Astrocyte (in vitro differentiated cells and primary cell): Measurements from ENCODE around the gene HJURP. TPM values are rescaled to one million over a fixed set of nuclear protein-coding genes. Genes with fewer than 3 reads are reported as not detected.

ENCODE experiments used
- DNase-seq: peaks from one replicate; pipeline ENCODE4 v3.0.0-alpha.2; 2010; ENCODE audit warnings: low read depth
- FAIRE-seq: peaks from 2 replicates; lab custom pipeline; 2011; peaks lifted over from hg19 to GRCh38; lab: Jason Lieb, UNC
- H2AFZ ChIP-seq: 2 replicates; pipeline ENCODE4 v1.6.0; 2012; ENCODE audit warnings: low read depth, low read length, inconsistent platforms
- H3K27ac ChIP-seq: 2 replicates; pipeline ENCODE4 v1.5.1; 2011; ENCODE audit warnings: low read depth, low read length, inconsistent platforms
- H3K27me3 ChIP-seq: 2 replicates; pipeline ENCODE4 v1.6.0; 2011; ENCODE audit warnings: low read length, inconsistent platforms; ENCODE audit not compliant: insufficient read depth
- H3K36me3 ChIP-seq: 2 replicates; pipeline ENCODE4 v1.5.1; 2011; ENCODE audit warnings: low read length, inconsistent platforms; ENCODE audit not compliant: insufficient read depth
- H3K4me1 ChIP-seq: 2 replicates; pipeline ENCODE4 v1.5.1; 2011; ENCODE audit warnings: low read length, inconsistent platforms; ENCODE audit not compliant: insufficient read depth
- H3K4me2 ChIP-seq: 2 replicates; pipeline ENCODE4 v1.6.0; 2012; ENCODE audit warnings: low read length, inconsistent platforms
- H3K4me3 ChIP-seq: 2 replicates; pipeline ENCODE4 v1.5.1; 2011; ENCODE audit warnings: low read depth, mild to moderate bottlenecking, low read length, inconsistent platforms; ENCODE audit not compliant: insufficient read depth
- H3K79me2 ChIP-seq: 2 replicates; pipeline ENCODE4 v1.6.0; 2012; ENCODE audit warnings: mild to moderate bottlenecking, low read length, inconsistent platforms; ENCODE audit not compliant: insufficient read depth
- H3K9ac ChIP-seq: 2 replicates; pipeline ENCODE4 v1.6.0; 2012; ENCODE audit warnings: mild to moderate bottlenecking, low read length, inconsistent platforms
- H3K9me3 ChIP-seq: 2 replicates; pipeline ENCODE4 v1.5.1; 2012; ENCODE audit warnings: low read depth, mild to moderate bottlenecking, low read length, inconsistent platforms; ENCODE audit not compliant: insufficient read depth
- H4K20me1 ChIP-seq: 2 replicates; pipeline ENCODE4 v1.6.0; 2012; ENCODE audit warnings: low read length, inconsistent platforms; ENCODE audit not compliant: insufficient read depth
- H3K27ac Mint-ChIP-seq: one replicate; pipeline ENCODE4 v1.8.0; 2021; ENCODE audit warnings: mild to moderate bottlenecking, mixed read lengths; ENCODE audit not compliant: unreplicated experiment
- H3K27me3 Mint-ChIP-seq: one replicate; pipeline ENCODE4 v1.8.0; 2021; ENCODE audit warnings: low read depth, mixed read lengths; ENCODE audit not compliant: unreplicated experiment
- H3K36me3 Mint-ChIP-seq: one replicate; pipeline ENCODE4 v1.8.0; 2021; ENCODE audit warnings: low read depth, mixed read lengths; ENCODE audit not compliant: unreplicated experiment
- H3K4me1 Mint-ChIP-seq: one replicate; pipeline ENCODE4 v1.8.0; 2021; ENCODE audit warnings: low read depth, mixed read lengths; ENCODE audit not compliant: unreplicated experiment
- H3K4me3 Mint-ChIP-seq: one replicate; pipeline ENCODE4 v1.8.0; 2021; ENCODE audit warnings: mild to moderate bottlenecking, moderate library complexity, mixed read lengths; ENCODE audit not compliant: unreplicated experiment
- H3K9me3 Mint-ChIP-seq: one replicate; pipeline ENCODE4 v1.8.0; 2021; ENCODE audit warnings: mild to moderate bottlenecking, mixed read lengths; ENCODE audit not compliant: unreplicated experiment
- EZH2 ChIP-seq: IDR thresholded peaks from 2 replicates; pipeline ENCODE4 v1.6.1; 2012; ENCODE audit warnings: mild to moderate bottlenecking, low read length, inconsistent platforms; ENCODE audit not compliant: insufficient read depth
- total RNA-seq: library from RNA; stranded (reverse); gene quantifications from 2 replicates; pipeline ENCODE4 v1.2.1, GENCODE V29; 2021
- TF ChIP-seq, protein P1 (sequence below): IDR thresholded peaks from 2 replicates; pipeline ENCODE4 v1.5.1; 2011; ENCODE audit warnings: low read depth, mild to moderate bottlenecking, inconsistent platforms, low read length, moderate library complexity; ENCODE audit not compliant: insufficient read depth

HJURP gene
- total RNA-seq, 1 donor from 2014 or later = 5.9 TPM

DNA sequence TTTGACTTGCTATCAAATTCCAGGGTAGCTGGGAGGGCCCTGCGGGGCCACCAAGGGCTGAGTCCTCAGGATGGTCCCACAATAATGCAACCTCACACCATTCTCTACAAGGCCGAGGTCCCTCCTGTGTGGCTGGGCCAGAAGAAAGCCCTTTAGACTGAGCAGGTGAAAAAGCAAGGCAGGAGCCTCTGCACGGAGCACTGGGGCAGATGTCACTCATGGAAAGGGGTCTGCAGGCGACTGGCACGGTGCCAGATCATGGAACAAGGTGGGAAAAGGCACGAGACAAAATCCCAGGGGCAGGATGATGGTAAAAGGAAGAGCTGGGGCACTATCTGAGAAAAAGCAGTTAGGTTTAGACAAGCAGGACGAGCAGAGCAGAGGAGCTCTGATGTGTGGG, 16.1 kb downstream of the HJURP start:
- Histone ChIP-seq H3K36me3 (peaks cover 39% of the 10 kb centered on the region), H2AFZ (no peak overlapping the region), H3K4me3 (no peak overlapping the region), H3K9ac (no peak overlapping the region), H3K79me2 (peaks cover 81% of the 10 kb centered on the region), H3K9me3 (no peaks in the 10 kb centered on the region), H3K27me3 (no peaks in the 10 kb centered on the region), H3K4me1 (no peaks in the 10 kb centered on the region), H3K27ac (no peak overlapping the region), H4K20me1 (peaks cover 19% of the 10 kb centered on the region), H3K4me2 (no peak overlapping the region)
- FAIRE-seq (no peak), DNase-seq (no peak)
- peaks cover 4% of the 10 kb centered on the region for H3K27me3 Mint-ChIP-seq
- H3K36me3 Mint-ChIP-seq = peaks cover 14% of the 10 kb centered on the region
- TF ChIP-seq, protein P1, sequence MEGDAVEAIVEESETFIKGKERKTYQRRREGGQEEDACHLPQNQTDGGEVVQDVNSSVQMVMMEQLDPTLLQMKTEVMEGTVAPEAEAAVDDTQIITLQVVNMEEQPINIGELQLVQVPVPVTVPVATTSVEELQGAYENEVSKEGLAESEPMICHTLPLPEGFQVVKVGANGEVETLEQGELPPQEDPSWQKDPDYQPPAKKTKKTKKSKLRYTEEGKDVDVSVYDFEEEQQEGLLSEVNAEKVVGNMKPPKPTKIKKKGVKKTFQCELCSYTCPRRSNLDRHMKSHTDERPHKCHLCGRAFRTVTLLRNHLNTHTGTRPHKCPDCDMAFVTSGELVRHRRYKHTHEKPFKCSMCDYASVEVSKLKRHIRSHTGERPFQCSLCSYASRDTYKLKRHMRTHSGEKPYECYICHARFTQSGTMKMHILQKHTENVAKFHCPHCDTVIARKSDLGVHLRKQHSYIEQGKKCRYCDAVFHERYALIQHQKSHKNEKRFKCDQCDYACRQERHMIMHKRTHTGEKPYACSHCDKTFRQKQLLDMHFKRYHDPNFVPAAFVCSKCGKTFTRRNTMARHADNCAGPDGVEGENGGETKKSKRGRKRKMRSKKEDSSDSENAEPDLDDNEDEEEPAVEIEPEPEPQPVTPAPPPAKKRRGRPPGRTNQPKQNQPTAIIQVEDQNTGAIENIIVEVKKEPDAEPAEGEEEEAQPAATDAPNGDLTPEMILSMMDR = no peak
- no peak for TF ChIP-seq EZH2
- no peaks in the 10 kb centered on the region for H3K9me3 Mint-ChIP-seq
- no peaks in the 10 kb centered on the region for H3K4me1 Mint-ChIP-seq
- H3K4me3 Mint-ChIP-seq = peak overlapping the region; percentile 47
- H3K27ac Mint-ChIP-seq = no peak overlapping the region

DNA sequence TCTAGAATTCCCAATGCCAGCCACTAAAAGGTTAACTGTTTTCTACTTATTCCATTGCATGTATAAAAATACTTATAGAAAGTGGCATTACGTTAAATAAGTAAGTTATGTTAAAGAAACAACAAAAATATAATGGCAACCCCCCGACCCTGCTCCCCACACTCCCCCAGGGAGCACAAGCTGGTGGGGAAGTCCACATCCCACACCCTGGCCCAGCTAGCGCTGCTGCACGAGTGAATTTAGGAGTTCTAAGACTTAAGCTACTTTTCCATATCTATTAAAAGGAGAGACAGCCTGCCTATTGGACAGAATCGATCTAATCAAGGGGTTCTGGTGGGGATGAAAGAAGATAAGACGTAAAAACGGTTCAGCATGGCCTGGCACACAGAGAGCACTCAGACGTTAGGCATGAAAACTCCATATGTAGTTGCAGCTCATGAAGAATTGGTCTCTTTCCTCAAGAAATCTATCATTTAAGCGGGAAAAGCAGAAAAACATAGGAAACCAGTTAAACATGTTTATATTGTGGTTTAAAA, 16.6 kb downstream of the HJURP start:
- FAIRE-seq = no peak
- Histone ChIP-seq H2AFZ (no peak overlapping the region), H3K27me3 (no peaks in the 10 kb centered on the region), H3K4me2 (no peak overlapping the region), H4K20me1 (peaks cover 19% of the 10 kb centered on the region), H3K27ac (no peak overlapping the region), H3K36me3 (peaks cover 38% of the 10 kb centered on the region), H3K4me3 (no peak overlapping the region), H3K9ac (no peak overlapping the region), H3K4me1 (peaks cover 3% of the 10 kb centered on the region), H3K79me2 (peaks cover 76% of the 10 kb centered on the region), H3K9me3 (no peaks in the 10 kb centered on the region)
- DNase-seq = no peak
- H3K27me3 Mint-ChIP-seq = peaks cover 4% of the 10 kb centered on the region
- H3K4me3 Mint-ChIP-seq = no peak overlapping the region
- no peaks in the 10 kb centered on the region for H3K9me3 Mint-ChIP-seq
- no peak for TF ChIP-seq EZH2
- TF ChIP-seq, protein P1 = no peak
- H3K27ac Mint-ChIP-seq = no peak overlapping the region
- peaks cover 14% of the 10 kb centered on the region for H3K36me3 Mint-ChIP-seq
- peaks cover 1% of the 10 kb centered on the region for H3K4me1 Mint-ChIP-seq

DNA sequence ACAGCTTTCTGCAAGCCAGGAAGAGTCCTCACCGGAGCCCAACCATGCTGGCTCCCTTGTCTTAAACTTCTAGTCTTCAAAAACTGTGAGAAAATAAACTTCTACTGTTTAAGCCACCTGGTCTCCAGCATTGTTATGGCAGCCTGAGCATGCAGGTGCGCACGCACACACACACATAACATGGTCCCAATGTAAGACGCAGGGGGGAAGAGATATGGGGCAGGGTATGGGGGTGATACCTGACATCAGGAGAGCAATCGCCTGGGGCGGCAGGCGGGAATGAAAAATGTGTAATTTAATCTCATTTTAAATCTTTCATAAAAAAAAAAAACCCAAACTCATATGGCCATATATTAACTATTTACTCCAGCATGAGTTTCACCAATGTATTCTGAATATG, 18.0 kb downstream of the HJURP start:
- DNase-seq = no peak
- no peak overlapping the region for H2AFZ ChIP-seq
- H3K27ac Mint-ChIP-seq = no peak overlapping the region

More for the DNA sequence above, 18.0 kb downstream of the HJURP start:
- peaks cover 8% of the 10 kb centered on the region for H3K4me1 Mint-ChIP-seq
- H3K9me3 Mint-ChIP-seq = no peaks in the 10 kb centered on the region
- Histone ChIP-seq H3K27ac (no peak overlapping the region), H3K4me3 (no peak overlapping the region), H3K9ac (no peak overlapping the region), H3K27me3 (no peaks in the 10 kb centered on the region), H3K36me3 (peaks cover 28% of the 10 kb centered on the region), H3K79me2 (peaks cover 62% of the 10 kb centered on the region), H3K4me2 (no peak overlapping the region), H4K20me1 (peaks cover 19% of the 10 kb centered on the region), H3K9me3 (no peaks in the 10 kb centered on the region), H3K4me1 (peaks cover 4% of the 10 kb centered on the region)
- no peak for FAIRE-seq
- TF ChIP-seq, protein P1 = no peak
- no peak for TF ChIP-seq EZH2
- peaks cover 10% of the 10 kb centered on the region for H3K36me3 Mint-ChIP-seq
- no peak overlapping the region for H3K4me3 Mint-ChIP-seq
- peaks cover 4% of the 10 kb centered on the region for H3K27me3 Mint-ChIP-seq
